CD4-positive, alpha-beta T cell treated with Interleukin-1 beta for 1 hour (primary cell): Measurements from ENCODE around the gene LIMD2.

Experiments
- DNase-seq, 2 donors: peaks; one replicate each; pipeline ENCODE4 v3.0.0-alpha.2; 2020 to 2022

Gene LIMD2

DNA sequence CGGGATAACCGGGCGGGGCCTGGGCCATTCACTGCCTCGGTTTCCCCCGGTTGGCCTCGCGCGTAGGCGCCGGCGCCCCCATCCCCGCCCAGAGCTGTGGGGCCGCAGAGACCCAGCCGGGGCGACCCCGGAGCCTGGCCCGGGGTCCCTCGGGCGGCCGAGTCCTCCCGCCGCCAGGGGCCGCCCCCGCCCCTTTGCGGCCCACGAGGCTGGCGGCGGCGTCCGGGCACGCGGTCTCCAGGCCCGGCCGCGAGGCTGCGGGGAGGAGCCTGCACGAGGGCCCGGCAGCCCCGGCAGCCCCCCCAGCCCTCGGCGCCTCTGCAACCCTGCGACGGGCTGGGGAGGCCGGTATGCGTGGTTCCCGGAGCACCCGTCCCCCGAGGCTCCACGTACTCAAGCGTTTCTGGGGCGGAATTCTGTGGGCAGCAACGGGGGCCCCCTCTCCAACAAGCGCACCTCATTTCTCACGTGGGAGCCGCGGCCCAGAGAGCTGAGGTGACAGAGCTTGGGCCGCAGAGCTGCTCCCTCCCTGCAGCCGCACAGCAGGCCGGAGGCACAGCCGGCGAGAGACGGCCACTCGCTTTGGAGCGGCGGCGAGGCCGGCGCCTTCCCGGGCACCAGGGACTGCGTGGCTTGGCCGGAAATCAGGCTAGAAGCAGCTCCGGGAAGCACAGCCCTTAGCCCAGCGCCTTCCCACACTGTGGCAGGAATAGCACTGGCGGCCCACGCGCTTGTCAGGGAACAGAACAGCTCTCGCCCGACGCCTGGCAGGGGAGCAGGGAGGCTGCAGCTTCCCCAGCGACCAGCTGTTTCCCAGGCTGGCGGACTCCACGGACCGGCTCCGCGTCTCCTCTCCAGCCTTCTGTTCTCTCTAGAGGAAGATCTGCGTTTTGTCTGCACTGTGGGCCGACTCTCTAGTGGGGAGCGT is 867 bp upstream of the LIMD2 start:
- DNase-seq: peak; percentile 55 to 59

GRCh38 chr17:63698886-63699637 is 863 bp downstream of the LIMD2 start:
- peak; percentile 92 to 95 for DNase-seq

DNA sequence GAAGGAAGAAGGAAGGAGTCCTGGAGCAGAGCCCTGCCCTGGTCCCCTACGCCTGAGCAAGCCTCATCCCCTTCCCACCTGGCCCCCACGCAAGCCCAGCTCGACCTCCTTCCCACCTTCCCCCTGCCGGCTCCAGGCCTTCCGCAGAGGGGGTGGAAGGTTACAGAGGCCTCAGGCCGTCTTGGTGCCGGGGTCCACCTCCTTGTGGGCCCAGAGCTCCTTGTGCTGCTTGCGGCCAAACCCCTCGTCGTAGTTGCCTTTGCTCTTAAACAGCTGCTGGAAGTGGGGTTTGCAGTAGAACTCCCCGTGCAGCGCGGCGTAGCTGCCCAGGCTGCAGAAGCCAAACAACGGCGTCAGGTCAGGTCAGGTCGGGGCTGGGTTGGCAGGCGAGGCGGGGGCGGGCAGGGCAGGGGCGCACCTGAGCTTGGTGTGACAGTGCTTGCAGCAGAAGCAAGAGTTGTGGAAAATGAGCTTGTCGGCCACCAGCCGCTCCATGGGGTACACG is 1.5 kb downstream of the LIMD2 start:
- no peak for DNase-seq

- DNase-seq: peak; percentile 89 to 90
Measured at GRCh38 chr17:63697341-63698286, 2.3 kb downstream of the LIMD2 start.

- peak; percentile 62 to 65 for DNase-seq
Measured at GRCh38 chr17:63696381-63696961, 3.5 kb downstream of the LIMD2 start.

DNA sequence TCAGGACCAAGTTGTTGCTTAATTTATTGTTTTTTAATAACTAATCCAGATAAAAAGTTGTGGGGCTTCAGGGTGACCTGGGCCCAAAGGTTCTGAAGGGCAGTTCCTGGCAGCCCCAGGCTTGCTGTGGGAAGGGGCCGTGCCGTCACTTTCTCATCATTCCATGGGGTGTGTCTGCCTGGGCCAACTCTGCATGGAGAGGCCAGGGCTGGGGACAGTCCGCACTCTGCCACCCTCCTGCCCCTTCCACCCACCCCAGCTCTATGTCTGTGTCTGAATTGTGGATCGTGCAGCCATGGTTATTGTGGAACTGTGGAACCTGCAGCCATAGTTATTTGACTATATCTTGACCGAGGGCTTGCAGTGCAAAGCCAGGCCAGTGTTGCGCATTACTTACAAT is 4.0 kb downstream of the LIMD2 start:
- peak in 1 of 2 donors; percentile 21 for DNase-seq

- peak in 1 of 2 donors; percentile 22 for DNase-seq
Measured at GRCh38 chr17:63694950-63695773, 4.8 kb downstream of the LIMD2 start.

DNA sequence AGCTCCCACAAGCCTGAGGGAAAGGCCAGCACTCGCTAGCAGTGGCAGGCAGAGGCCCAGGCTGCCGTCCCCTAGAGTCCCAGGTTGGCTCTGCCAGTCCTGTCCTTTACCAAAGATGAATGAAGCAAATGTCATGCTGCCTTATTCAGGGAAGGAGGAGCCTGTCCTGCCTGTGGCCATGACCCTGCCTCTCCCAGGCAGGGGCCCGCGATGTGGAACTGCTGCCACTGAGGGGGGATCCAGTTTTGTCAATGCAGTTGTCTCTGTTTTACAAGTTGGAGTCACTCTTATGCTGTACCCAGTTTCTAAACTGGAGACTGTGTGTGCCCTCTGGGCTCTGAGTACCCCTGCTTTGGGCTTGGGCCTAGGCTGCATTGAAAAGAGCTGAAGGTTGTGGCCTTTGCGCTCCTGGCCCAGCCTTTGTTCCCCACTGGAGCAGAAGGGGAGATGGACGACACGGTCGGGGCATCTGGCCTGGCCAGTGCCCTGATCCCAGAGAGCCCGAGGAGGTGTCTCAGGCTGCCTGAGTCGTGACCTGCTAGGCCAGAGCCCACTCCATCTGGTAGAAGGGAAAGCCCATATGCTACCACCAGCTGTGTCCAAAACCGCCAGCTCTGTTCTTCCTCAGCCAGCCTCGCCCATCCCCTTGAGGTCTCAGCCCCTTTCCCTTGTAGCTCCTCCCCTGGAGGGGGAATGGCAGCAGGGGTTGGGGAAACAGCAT is 5.5 kb downstream of the LIMD2 start:
- DNase-seq: peak; percentile 18 to 40

DNA sequence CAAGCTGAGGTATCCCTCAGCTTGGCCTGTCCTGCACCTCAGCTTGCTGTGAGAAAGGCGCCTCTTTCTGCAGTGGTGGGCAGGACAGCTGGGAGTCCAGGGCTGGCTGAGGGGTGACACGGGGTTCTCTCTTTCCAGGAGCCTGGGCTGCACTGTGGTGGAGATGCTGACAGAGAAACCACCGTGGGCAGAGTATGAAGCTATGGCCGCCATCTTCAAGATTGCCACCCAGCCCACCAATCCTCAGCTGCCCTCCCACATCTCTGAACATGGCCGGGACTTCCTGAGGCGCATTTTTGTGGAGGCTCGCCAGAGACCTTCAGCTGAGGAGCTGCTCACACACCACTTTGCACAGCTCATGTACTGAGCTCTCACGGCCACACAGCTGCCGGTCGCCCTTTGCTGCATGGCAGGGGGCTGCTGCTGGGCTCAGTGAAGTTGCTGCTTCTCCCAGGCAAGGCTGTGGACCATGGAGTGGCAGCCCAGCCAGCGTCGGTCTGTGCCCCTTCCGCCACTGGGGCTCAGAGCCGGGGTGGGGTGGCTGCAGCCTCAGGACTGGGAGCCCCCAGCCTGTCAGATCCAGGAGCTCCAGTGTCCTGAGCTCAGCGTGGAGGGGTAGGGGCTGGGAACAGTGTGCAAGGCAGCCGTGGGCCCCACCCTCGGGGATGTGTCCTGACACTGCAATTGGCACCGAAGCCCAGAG is 6.4 kb downstream of the LIMD2 start:
- DNase-seq: no peak

DNA sequence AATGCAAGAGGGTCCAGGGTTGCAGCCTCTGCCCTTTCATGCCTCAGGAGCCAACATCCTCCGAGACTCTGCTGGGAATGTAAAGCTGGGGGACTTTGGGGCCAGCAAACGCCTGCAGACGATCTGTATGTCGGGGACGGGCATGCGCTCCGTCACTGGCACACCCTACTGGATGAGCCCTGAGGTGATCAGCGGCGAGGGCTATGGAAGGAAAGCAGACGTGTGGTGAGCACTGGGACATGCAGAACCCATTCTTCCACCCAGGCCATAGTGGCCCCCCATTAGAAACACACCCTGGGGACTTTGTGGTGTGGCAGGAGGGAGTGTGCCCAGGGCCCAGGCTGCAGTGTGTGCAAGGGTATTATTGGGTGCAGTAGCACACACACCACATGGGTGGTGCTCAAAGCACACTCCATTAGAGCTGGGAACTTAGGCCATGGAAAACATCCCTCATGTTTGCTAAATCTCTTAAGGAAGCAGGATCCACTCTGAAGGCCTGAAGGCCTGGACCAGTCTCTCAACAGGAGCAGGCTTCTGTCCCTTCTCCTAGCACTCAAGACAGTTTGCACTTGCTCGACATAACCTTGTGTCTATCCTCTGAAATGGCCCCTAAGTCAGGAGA is 7.6 kb downstream of the LIMD2 start:
- DNase-seq: no peak

- no peak for DNase-seq
Measured at GRCh38 chr17:63689479-63689878, 10.4 kb downstream of the LIMD2 start.

DNA sequence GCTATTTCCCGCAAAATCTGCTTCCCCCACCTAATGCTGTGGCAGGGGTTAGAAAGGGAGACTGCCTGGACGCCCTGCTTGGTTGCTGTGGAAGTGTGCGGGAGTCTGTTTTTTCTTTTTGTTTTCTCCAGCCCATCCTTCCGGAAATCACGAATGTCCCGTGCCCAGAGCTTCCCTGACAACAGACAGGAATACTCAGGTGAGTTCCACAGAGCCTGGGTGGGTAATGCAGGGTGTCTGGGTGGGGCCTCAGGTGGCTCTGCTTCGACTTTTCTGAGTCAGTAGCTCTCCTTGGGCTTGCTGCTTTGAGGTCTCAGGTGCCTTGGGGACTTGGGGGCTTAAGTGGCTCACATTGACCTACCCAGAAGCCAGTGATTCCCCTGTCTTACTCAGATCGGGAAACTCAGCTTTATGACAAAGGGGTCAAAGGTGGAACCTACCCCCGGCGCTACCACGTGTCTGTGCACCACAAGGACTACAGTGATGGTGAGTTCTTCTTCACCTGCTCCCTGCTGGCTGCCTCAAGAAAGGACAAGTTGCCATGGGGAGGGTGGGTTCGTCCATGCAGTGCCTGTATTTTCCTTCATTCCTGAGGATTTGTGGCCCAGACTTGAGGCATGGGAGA is 11.4 kb downstream of the LIMD2 start:
- no peak for DNase-seq

DNA sequence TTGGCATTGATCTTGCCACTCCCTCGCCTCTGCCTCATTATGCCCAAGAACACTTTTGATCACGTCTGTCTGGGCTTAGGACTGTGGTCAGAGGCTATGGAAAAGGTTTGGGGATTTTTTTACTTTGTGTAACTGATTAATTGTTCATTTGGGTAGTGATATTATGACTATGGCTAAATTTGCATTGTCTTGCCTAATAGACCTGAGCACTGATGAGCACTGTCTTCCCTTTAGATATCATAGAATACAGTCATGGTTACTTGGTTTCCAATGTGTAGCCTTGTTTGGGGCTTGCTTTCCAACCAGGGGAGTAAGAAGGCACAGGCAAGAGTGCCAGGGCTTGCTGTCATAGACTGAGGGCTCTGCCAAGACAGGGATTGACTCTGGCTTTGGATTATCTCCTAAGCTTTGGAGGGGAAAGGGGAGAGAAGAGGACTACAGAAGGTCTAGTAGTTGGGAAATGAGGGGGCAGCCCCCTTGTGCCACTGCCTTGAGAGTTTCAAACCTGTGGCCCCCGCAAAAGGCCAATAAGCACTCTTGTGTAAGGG is 13.7 kb downstream of the LIMD2 start:
- no peak for DNase-seq

DNA sequence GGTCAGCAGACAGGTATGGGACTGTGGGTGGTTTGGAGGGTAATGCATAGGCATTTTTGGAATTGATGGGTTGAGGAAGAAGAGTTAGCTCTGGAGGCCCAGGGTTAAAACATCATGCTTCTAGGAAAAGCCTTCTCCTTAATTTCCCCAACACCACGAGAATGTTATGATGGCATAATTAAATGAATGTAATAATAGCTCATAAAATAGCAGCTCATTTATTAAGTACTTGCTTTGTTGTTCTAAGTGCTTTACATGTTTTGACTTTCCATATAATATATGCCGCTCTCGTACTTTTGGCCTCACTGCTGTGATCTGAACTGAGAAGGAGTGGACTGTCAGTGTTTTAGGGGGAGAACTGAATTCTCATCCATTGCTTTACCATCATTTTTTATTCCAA is 14.3 kb downstream of the LIMD2 start:
- DNase-seq: no peak

GRCh38 chr17:63685041-63685440 is 14.9 kb downstream of the LIMD2 start:
- DNase-seq: no peak

DNA sequence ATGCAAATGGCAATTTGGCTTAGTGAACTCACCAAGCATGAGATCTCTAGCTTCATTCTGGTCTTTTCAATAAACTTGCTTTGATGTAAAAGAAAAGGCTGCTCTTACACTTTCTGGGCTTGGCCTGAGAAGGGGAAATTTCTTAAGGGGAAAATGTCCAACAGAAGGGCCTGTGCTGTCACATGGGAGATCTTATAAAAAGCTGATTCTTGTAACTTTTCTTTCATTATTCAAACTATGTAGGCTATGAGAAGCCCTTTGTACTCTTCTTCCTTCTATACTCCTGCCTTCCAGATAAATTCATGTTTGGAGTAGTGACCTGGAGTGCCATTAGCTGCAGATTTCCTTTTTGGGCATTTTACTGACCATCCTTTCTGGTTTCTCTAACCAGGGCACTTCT is 16.9 kb downstream of the LIMD2 start:
- DNase-seq: no peak

- DNase-seq: no peak
Measured at GRCh38 chr17:63682441-63682840, 17.5 kb downstream of the LIMD2 start.

- no peak for DNase-seq
Measured at GRCh38 chr17:63681530-63681929, 18.4 kb downstream of the LIMD2 start.

DNA sequence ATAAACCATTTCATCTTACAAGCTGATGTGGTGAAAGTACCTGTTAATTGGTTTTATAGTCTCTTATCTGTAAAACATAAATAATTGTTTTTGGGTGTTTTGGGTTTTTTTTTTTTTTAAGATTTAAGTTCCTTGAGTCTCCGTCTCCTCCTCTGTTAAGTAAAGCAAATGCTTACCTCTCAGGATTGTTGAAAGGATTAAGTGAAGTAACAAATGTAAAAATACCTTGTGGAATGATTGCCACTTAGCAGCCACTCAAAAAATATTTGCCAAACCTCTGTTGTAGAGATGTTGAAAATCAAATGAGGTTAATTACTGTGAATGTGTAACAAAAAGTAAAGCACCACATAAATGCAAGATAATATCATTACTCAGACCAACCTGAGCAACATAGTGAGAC is 19.2 kb downstream of the LIMD2 start:
- DNase-seq: no peak
